Liver (tissue), 9 donors: ENCODE measurements around the gene TCF19. TPM values are rescaled to one million over a fixed set of nuclear protein-coding genes. Genes with fewer than 3 reads are reported as not detected.

Source experiments
- DNase-seq: peaks from one replicate; pipeline ENCODE4 v3.0.0-alpha.2; 2017; ENCODE audit warnings: low spot score
- H3K27ac ChIP-seq, 2 donors: one replicate each; pipeline ENCODE4 v1.7.0; 2013; ENCODE audit warnings: inconsistent platforms in 2 of 2, low read length in 2 of 2, control low read depth in 1 of 2, low read depth in 1 of 2, mild to moderate bottlenecking in 1 of 2
- H3K27me3 ChIP-seq, 4 donors: one replicate each; pipeline versions ENCODE4 v1.6.1 to v1.7.0; 2013; ENCODE audit warnings: low read length in 3 of 4, inconsistent platforms in 1 of 4, mild to moderate bottlenecking in 1 of 4, moderate library complexity in 1 of 4; ENCODE audit not compliant: control insufficient read depth in 4 of 4, insufficient read depth in 4 of 4
- H3K36me3 ChIP-seq, 4 donors: one replicate each; pipeline versions ENCODE4 v1.6.1 to v1.7.0; 2013; ENCODE audit warnings: low read length in 3 of 4, mild to moderate bottlenecking in 3 of 4, low read depth in 1 of 4, moderate library complexity in 1 of 4; ENCODE audit not compliant: control insufficient read depth in 4 of 4, insufficient read depth in 3 of 4
- H3K4me1 ChIP-seq, 4 donors: one replicate each; pipeline versions ENCODE4 v1.6.1 to v1.7.0; 2013; ENCODE audit warnings: low read length in 3 of 4, mild to moderate bottlenecking in 3 of 4, moderate library complexity in 1 of 4; ENCODE audit not compliant: control insufficient read depth in 4 of 4, insufficient read depth in 4 of 4
- H3K4me3 ChIP-seq, 3 donors: one replicate each; pipeline versions ENCODE4 v1.6.1 to v1.7.0; 2013; ENCODE audit warnings: low read length in 3 of 3, control low read depth in 1 of 3, low read depth in 1 of 3, mild to moderate bottlenecking in 1 of 3
- H3K9ac ChIP-seq, 2 donors: one replicate each; pipeline ENCODE4 v1.7.0; 2013; ENCODE audit warnings: low read length in 2 of 2, mild to moderate bottlenecking in 2 of 2, moderate library complexity in 2 of 2, control low read depth in 1 of 2, low read depth in 1 of 2
- H3K9me3 ChIP-seq, 4 donors: one replicate each; pipeline versions ENCODE4 v1.6.1 to v1.7.0; 2013; ENCODE audit warnings: low read length in 3 of 4; ENCODE audit not compliant: control insufficient read depth in 4 of 4
- EGR1 ChIP-seq, 2 donors: IDR thresholded peaks; 2 replicates each; pipeline ENCODE4 v1.6.1; 2016 to 2018; ENCODE audit warnings: antibody characterized with exemption in 2 of 2, low read depth in 2 of 2
- FOXA1 ChIP-seq: IDR thresholded peaks from 2 replicates; pipeline ENCODE4 v1.6.1; 2016; ENCODE audit warnings: antibody characterized with exemption
- FOXA2 ChIP-seq: IDR thresholded peaks from 2 replicates; pipeline ENCODE4 v1.6.1; 2016; ENCODE audit warnings: antibody characterized with exemption
- GABPA ChIP-seq, 2 donors: IDR thresholded peaks in 1 of 2; conservative IDR thresholded peaks in 1 of 2; 2 replicates each; pipeline ENCODE4 v1.6.1; 2016; ENCODE audit warnings: antibody characterized with exemption in 2 of 2, mild to moderate bottlenecking in 1 of 2, moderate library complexity in 1 of 2
- HNF4A ChIP-seq, 2 donors: conservative IDR thresholded peaks; 2 replicates each; pipeline ENCODE4 v1.6.1; 2016; ENCODE audit warnings: antibody characterized with exemption in 2 of 2, mild to moderate bottlenecking in 2 of 2
- HNF4G ChIP-seq: IDR thresholded peaks from 2 replicates; pipeline ENCODE4 v1.6.1; 2016; ENCODE audit warnings: antibody characterized with exemption
- JUND ChIP-seq, 2 donors: IDR thresholded peaks; 2 replicates each; pipeline ENCODE4 v1.6.1; 2016; ENCODE audit warnings: antibody characterized with exemption in 2 of 2
- MAX ChIP-seq: IDR thresholded peaks from 2 replicates; pipeline ENCODE4 v1.6.1; 2016; ENCODE audit warnings: antibody characterized with exemption
- NR2F2 ChIP-seq: IDR thresholded peaks from 2 replicates; pipeline ENCODE4 v1.6.1; 2016; ENCODE audit warnings: antibody characterized with exemption
- RAD21 ChIP-seq, 2 donors: IDR thresholded peaks; 2 replicates each; pipeline ENCODE4 v1.6.1; 2016; ENCODE audit warnings: antibody characterized with exemption in 2 of 2, mild to moderate bottlenecking in 2 of 2
- RXRA ChIP-seq, 2 donors: IDR thresholded peaks; 2 replicates each; pipeline ENCODE4 v1.6.1; 2017 to 2018; ENCODE audit warnings: antibody characterized with exemption in 2 of 2, mild to moderate bottlenecking in 1 of 2
- SP1 ChIP-seq: IDR thresholded peaks from 2 replicates; pipeline ENCODE4 v1.6.1; 2018; ENCODE audit warnings: antibody characterized with exemption, mild to moderate bottlenecking
- TAF1 ChIP-seq: conservative IDR thresholded peaks from 2 replicates; pipeline ENCODE4 v1.6.1; 2016; ENCODE audit warnings: antibody characterized with exemption, mild to moderate bottlenecking
- YY1 ChIP-seq: IDR thresholded peaks from 2 replicates; pipeline ENCODE4 v1.6.1; 2016; ENCODE audit warnings: antibody characterized with exemption, mild to moderate bottlenecking
- WGBS: extraction: QIAGEN DNeasy Blood & Tissue Kit; methylation state at CpG from one replicate; pipeline ENCODE4 v1.1.7; 2013; 5-methylcytosine and 5-hydroxymethylcytosine counted together
- polyA plus RNA-seq, 2 donors: library from polyadenylated mRNA; stranded (reverse) in 1 of 2; unstranded in 1 of 2; fragments of 200-250 nt in 1 of 2; fragments of >200 nt in 1 of 2; fragmentation: Nextera tagmentation in 1 of 2; extraction: Ambion mirVana in 1 of 2; gene quantifications; one replicate each; pipeline versions ENCODE4 v1.2.1 to v1.2.3, GENCODE V29; 2013 to 2015
- total RNA-seq, 2 donors: library from RNA; depleted of rRNA; stranded (reverse); fragments of >200 nt; gene quantifications; one replicate each; pipeline ENCODE4 v1.2.3, GENCODE V29; 2014
- TF ChIP-seq, protein P1 (sequence below): fragments of 150-350 bp; IDR thresholded peaks from 2 replicates; pipeline ENCODE4 v1.5.1; 2017; ENCODE audit warnings: improper control_type of control experiment, low read depth, low read length; ENCODE audit not compliant: missing input control
- TF ChIP-seq, protein P2 (sequence below): IDR thresholded peaks from 2 replicates; pipeline ENCODE4 v1.6.1; 2016; ENCODE audit warnings: antibody characterized with exemption
- TF ChIP-seq, protein P3 (sequence below): IDR thresholded peaks from 2 replicates; pipeline ENCODE4 v1.6.1; 2016; ENCODE audit warnings: antibody characterized with exemption
- donor health status: healthy.
- donor health status: healthy.
- donor health status: healthy.
- donor health status: healthy.
- donor health status: healthy.

TCF19 gene
- total and polyA plus RNA-seq, 4 donors = 0.63 to 16.8 (median 2.0) TPM

GRCh38 chr6:31173406-31173805 is 15.0 kb downstream of the TCF19 start (continued):
- TF ChIP-seq, protein P1, sequence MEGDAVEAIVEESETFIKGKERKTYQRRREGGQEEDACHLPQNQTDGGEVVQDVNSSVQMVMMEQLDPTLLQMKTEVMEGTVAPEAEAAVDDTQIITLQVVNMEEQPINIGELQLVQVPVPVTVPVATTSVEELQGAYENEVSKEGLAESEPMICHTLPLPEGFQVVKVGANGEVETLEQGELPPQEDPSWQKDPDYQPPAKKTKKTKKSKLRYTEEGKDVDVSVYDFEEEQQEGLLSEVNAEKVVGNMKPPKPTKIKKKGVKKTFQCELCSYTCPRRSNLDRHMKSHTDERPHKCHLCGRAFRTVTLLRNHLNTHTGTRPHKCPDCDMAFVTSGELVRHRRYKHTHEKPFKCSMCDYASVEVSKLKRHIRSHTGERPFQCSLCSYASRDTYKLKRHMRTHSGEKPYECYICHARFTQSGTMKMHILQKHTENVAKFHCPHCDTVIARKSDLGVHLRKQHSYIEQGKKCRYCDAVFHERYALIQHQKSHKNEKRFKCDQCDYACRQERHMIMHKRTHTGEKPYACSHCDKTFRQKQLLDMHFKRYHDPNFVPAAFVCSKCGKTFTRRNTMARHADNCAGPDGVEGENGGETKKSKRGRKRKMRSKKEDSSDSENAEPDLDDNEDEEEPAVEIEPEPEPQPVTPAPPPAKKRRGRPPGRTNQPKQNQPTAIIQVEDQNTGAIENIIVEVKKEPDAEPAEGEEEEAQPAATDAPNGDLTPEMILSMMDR = no peak
- TF ChIP-seq FOXA1 (no peak), NR2F2 (no peak), MAX (no peak), RXRA (IDR thresholded peaks at IDR 0.05) (no peak), GABPA (IDR thresholded peaks at IDR 0.05 in 1 of 2, conservative IDR thresholded peaks at IDR 0.05 in 1 of 2) (no peak), RAD21 (IDR thresholded peaks at IDR 0.05) (no peak), FOXA2 (no peak), SP1 (no peak), JUND (IDR thresholded peaks at IDR 0.05) (no peak)

- H3K27ac ChIP-seq = no peak overlapping the region
- no peaks in the 10 kb centered on the region for H3K36me3 ChIP-seq
- no peaks in the 10 kb centered on the region for H3K4me1 ChIP-seq
- TF ChIP-seq MAX (no peak), YY1 (no peak), SP1 (no peak), JUND (IDR thresholded peaks at IDR 0.05) (no peak), EGR1 (IDR thresholded peaks at IDR 0.05; ENCODE audit: low read depth in 2 of 2) (no peak), HNF4A (conservative IDR thresholded peaks at IDR 0.05) (no peak), FOXA1 (no peak), HNF4G (no peak), FOXA2 (no peak), NR2F2 (no peak), GABPA (IDR thresholded peaks at IDR 0.05 in 1 of 2, conservative IDR thresholded peaks at IDR 0.05 in 1 of 2) (no peak), RAD21 (IDR thresholded peaks at IDR 0.05) (no peak)
- TF ChIP-seq, protein P2, sequence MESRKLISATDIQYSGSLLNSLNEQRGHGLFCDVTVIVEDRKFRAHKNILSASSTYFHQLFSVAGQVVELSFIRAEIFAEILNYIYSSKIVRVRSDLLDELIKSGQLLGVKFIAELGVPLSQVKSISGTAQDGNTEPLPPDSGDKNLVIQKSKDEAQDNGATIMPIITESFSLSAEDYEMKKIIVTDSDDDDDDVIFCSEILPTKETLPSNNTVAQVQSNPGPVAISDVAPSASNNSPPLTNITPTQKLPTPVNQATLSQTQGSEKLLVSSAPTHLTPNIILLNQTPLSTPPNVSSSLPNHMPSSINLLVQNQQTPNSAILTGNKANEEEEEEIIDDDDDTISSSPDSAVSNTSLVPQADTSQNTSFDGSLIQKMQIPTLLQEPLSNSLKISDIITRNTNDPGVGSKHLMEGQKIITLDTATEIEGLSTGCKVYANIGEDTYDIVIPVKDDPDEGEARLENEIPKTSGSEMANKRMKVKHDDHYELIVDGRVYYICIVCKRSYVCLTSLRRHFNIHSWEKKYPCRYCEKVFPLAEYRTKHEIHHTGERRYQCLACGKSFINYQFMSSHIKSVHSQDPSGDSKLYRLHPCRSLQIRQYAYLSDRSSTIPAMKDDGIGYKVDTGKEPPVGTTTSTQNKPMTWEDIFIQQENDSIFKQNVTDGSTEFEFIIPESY = no peak
- no peak overlapping the region for H3K4me3 ChIP-seq
- H3K27me3 ChIP-seq = no peaks in the 10 kb centered on the region
- no peak for DNase-seq
- 97% methylated on average over 5 of the region's 5 CpGs for WGBS
- no peak overlapping the region for H3K9ac ChIP-seq
- no peaks in the 10 kb centered on the region for H3K9me3 ChIP-seq
These were observed 16.0 kb downstream of the TCF19 start for GRCh38 chr6:31174378-31174777.

DNA sequence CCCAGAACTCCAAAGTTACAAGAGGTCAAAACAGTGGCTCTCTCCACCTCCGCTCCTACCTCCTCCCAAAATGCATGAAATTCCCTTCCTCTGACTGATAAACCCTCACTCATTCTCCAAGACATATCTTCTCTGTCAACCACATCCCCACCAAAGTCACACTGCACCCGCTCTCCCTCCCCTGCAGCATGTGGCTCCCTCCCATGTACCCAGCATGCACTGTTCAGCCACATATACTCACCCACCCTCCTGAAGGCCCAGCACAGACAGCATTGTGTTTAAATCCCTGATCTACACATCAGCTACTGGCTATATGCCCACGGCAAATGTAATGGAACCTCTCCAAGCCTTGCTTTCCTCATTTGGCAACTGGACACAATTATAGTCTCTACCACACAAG is 17.6 kb downstream of the TCF19 start:
- no peak for DNase-seq
- 91% methylated on average over 3 of the region's 3 CpGs for WGBS
- Histone ChIP-seq H3K4me1 (no peaks in the 10 kb centered on the region), H3K27ac (no peak overlapping the region), H3K9me3 (no peaks in the 10 kb centered on the region), H3K36me3 (no peaks in the 10 kb centered on the region), H3K4me3 (no peak overlapping the region), H3K9ac (no peak overlapping the region), H3K27me3 (no peaks in the 10 kb centered on the region)
- TF ChIP-seq EGR1 (IDR thresholded peaks at IDR 0.05; ENCODE audit: low read depth in 2 of 2) (no peak), JUND (IDR thresholded peaks at IDR 0.05) (no peak), RAD21 (IDR thresholded peaks at IDR 0.05) (no peak), TAF1 (no peak), SP1 (no peak), MAX (no peak), GABPA (IDR thresholded peaks at IDR 0.05 in 1 of 2, conservative IDR thresholded peaks at IDR 0.05 in 1 of 2) (no peak), FOXA1 (no peak)
- TF ChIP-seq, protein P3, sequence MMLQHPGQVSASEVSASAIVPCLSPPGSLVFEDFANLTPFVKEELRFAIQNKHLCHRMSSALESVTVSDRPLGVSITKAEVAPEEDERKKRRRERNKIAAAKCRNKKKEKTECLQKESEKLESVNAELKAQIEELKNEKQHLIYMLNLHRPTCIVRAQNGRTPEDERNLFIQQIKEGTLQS = no peak
- TF ChIP-seq, protein P2 = no peak
- TF ChIP-seq, protein P1 = no peak
